GM19397 (cell line): ENCODE data around the gene TSC2.
"Not testable (repeated sequence)": the region's sequence is repeated elsewhere in the genome, so short reads cannot be mapped to it uniquely, and the experiment has no call there.

Experiments used
- ATAC-seq: cut with Tn5 transposase; IDR thresholded peaks from one replicate; pipeline ENCODE4 v1.9.1; 2021; ENCODE audit warnings: mild to moderate bottlenecking, moderate library complexity; ENCODE audit not compliant: unreplicated experiment

The TSC2 gene

DNA sequence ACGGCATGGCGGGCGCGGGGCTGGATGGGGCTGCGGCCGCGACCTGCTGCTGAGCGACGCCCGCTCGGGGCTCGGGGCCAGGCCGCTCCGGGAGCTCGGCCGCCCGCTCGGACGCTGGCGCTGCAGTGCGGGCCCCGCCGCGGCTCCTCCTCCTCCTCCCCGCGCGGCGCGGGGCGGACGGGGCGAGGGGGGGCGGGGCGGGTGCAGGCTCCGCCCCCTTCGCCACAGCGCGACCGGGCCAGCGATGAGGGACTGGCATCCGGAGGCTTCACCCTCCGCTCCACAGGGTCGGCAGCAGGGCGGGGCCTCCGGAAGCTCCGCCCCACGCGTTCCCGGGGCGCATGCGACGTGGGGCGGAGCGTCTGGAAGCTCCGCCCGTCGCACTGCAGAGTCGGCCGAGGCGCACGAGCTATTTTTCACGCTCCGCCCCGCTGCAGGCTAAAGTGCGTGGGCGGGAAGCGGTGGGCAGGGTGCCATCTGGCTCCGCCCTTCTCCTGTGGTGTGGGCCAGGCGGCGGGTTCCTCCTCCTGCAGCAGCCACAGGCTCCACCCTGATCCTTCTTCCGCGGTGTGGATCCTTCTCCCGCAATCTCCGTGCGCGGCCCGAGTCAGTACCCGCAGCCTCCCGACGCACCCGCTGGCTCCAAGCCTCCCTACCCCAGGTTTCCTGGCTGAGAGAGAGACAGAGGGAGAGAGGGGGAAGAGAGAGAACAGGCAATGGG, 88.1 kb downstream of the TSC2 start, which contains the start of gene PKD1:
Gene PKD1, minus strand, starts transcription at position 129 of the 721 bp plus-strand sequence. CDS start 209 bp downstream, outside the sequence.
- not testable (repeated sequence) for ATAC-seq
